GM19395 (cell line): ENCODE measurements around the gene TTC19.
A peak's percentile ranks its signal among the peaks of the same experiment; 100 is the strongest.

ENCODE experiments used
- ATAC-seq: cut with Tn5 transposase; IDR thresholded peaks from one replicate; pipeline ENCODE4 v1.9.1; 2021; ENCODE audit warnings: mild to moderate bottlenecking, moderate library complexity; ENCODE audit not compliant: unreplicated experiment

Gene TTC19, protein sequence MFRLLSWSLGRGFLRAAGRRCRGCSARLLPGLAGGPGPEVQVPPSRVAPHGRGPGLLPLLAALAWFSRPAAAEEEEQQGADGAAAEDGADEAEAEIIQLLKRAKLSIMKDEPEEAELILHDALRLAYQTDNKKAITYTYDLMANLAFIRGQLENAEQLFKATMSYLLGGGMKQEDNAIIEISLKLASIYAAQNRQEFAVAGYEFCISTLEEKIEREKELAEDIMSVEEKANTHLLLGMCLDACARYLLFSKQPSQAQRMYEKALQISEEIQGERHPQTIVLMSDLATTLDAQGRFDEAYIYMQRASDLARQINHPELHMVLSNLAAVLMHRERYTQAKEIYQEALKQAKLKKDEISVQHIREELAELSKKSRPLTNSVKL

GRCh38 chr17:15999141-15999973, at the start of gene TTC19, which contains the start of gene ZSWIM7:
TSS of gene TTC19 (plus strand) at chr17:15999824. CDS start at chr17:15999849, 25 bp downstream.
TSS of gene ZSWIM7 (minus strand) at chr17:15999704. CDS start at chr17:15999594, 110 bp downstream.
- ATAC-seq, result peak; percentile 93

DNA sequence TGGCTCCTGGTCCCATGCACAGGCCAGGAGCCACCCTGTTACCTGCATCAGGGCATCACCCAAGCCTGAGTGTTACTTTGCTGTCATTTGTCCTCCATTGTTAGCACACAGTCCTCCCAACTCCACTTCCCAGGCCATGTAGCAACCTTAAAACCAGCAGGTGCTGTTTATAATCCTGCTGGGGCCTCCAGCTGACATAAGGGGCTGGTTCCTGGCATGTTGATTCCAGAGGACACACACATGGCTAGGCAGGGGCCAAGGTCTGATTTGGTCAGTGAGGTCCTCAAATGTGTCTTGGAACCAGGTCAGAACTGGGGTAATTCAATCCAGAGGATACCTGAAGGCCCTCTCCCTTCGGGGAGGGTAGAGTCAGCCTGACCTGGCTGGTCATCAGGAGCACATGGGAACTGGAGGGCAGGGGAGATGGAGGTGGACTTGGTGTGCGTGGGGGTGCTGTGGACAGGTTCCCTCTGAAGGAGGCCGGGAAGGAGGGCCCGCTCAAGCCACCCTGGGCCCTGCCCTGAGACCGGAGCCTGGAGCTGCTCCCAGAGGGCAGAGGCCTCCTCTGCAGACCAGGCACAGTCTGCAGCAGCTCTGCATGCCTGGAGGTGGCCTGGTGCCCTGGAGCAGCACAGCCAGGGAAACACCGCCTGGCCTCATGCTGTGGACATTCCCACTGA, 48.1 kb upstream of the TTC19 start:
- no peak for ATAC-seq

- no peak for ATAC-seq
Observed at GRCh38 chr17:15952048-15952532, 47.5 kb upstream of the TTC19 start.

DNA sequence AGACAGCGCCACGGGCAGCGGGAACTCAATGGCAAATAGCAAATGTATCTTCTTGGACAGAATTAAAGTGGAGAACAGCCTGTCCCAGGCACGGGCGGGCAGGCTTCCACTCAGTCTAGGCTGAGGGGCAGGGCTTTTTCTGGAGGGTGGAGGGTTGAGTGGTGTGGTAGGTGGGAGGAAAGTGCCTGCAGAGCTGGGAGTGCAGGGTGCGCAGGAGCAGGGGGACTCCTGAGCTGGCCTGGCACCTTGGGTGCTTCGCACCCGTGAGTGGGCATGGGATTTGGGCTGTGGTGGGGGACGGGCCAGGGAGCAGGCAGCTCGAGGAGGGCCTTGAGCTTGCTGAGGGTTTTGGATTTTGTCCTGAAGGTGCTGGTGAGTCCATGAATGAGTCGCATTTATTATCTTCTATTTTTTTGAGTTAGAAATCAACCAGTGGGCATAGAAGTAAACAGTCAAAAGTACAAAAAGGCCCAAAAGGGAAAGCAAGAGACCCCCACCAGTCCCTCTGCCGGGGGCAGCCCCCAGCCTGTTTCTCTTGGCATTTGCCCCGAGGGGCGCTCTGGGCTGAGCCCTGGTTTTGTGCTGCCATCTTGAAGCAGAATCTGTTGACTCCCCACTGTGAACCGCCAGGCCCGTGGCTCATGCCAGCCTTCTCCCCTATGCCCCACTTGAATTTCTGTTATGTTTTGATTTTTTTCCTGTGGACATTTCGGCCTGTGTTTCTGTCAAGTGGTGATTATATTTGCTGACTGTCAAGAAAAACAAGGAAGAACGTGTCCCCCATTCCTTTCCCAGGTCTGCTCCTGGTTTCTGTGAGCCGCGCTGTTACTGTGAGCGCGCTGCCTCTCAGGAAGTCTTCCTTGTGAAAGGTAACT, 46.5 kb upstream of the TTC19 start:
- no peak for ATAC-seq

GRCh38 chr17:15954222-15954621, 45.4 kb upstream of the TTC19 start:
- ATAC-seq, result no peak

GRCh38 chr17:15955793-15956541, 43.7 kb upstream of the TTC19 start:
- no peak for ATAC-seq

DNA sequence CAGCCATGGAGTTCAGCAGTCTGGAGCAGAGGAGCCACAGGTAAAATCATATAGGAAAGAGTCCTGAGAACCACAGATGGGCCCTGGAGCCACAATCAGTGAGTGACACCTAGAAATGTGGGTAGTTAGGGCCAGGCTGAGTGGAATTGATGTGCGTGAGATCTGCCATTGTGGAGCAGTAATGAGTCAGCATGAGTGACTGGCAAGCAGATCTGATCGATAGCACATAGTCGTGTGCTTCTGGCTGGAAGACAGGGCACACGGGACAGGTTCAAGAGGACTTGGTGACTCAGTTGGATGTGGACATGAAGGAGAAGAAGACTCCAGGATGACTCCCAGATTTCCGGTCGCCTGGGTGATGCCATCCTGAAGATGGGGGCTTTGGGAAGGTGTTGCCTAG, 42.4 kb upstream of the TTC19 start:
- no peak for ATAC-seq

DNA sequence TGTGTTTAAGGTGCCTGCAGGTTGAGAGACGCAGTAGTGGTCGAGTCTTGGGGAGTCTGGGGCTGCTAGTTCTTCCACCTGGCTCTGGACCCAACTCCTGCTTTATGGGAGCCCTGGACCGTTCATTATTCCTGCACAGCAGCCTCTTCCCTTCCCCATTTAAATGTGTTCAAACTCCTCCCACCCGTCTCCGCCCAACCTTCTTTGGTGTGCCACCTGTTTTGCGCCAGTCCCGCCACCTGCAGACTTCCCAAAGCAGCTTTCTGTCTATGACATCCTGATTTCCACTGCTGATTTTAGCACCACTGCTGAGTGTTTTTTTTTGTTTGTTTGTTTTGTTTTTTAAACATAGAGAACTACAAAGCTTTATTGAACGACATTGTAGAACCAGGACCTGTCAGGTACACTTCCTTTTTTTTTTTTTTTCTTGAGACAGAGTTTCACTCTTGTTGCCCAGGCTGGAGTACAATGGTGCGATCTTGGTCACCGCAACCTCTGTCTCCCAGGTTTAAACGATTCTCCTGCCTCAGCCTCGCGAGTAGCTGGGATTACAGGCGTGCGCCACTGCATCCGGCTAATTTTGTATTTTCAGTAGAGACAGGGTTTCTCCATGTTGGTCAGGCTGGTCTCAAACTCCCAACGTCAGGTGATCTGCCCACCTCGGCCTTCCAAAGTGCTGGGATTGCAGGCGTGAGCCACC, 41.9 kb upstream of the TTC19 start:
- no peak for ATAC-seq

DNA sequence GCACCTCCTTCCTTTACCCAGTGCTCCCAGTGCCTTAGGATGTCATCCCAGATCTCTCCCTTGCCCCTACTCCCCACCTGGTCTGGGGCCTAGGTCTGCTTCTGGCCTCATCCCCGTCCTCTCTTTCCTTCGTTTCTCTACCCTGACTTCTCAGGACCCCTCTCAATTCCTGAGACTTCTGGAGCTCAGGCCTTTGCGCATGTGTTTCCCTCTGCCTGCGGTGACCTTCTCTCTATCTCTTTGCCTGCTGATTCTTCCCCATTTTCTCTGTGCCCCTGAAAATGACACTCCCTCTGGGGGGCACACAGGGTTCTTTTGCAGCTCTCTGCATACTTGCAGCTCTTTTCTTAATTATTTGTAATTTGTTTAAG, 41.2 kb upstream of the TTC19 start:
- ATAC-seq, result no peak

DNA sequence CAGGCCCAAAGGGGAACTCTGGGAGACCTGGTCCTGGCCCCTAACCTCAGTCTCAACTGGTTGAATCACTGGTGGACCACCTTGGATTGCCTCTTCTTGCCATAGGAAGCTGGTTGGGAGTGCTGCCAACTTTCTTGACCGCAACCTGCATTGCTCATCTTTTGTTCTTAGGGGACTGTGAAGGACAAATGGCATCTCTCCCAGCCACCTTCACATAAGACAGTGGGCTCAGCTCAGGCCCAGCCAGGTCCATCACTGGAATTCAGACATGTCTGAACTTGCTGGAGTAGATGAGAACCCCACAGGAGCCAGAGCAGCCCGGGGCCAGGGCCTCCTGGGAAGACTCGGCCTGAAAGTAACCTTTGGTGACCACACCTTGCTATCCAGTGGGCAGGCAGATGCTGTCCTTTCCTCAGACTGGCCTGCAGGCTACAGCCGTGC, 35.9 kb upstream of the TTC19 start:
- no peak for ATAC-seq

GRCh38 chr17:15965528-15965927, 34.1 kb upstream of the TTC19 start:
- ATAC-seq, result no peak

GRCh38 chr17:15966183-15966878, 33.3 kb upstream of the TTC19 start:
- ATAC-seq, result no peak

DNA sequence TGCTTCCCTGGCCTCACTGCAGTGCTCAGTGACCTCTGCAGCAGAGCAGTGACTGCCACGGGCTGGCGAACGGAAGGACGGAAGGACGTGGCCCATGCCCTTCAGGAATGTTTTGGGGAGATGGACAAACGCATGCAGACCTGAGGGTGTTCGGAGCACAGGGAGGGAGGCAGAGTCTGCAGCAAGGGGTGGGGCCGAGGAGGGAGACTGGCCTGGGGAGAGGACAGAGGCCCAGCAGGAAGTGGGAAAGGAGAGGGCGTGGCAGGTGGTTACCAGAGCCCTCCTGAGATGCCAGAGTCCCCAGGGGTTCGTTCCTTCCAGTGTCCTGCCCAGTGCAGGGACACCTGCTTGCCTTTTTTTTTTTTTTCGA, 32.8 kb upstream of the TTC19 start:
- no peak for ATAC-seq

DNA sequence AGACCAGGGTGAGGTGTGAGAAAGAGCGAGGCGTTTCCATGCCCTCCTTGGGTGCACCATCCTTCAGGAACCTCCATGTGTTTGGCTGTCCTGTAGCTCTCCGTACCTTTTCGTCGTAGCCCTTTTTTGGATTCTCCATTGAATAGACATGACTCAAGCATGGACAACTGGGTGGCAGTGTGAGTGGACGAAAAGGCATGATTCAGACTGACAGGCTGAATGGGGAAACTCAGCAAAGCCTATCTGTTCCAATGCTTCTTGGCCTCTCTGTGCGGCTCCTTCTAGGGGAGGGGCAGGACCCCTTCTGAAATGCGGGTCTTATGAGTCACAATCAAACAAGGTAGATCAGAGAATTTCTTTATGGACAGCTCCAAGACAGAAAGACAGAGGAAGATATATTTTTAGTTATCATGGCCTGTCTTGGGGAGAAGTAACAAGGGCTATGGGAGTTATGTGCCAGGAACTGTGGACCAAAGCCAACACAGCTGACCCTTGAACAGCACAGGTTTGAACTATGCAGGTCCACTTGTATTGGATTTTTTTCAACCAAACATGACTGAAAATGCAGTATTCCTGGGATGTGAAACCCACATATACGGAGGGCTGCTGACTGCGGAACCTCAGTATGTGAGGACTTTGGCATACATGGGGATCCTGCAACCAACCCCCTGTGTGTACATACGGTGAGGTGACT, 31.8 kb upstream of the TTC19 start:
- ATAC-seq, result no peak

GRCh38 chr17:15969463-15969862, 30.2 kb upstream of the TTC19 start:
- no peak for ATAC-seq

DNA sequence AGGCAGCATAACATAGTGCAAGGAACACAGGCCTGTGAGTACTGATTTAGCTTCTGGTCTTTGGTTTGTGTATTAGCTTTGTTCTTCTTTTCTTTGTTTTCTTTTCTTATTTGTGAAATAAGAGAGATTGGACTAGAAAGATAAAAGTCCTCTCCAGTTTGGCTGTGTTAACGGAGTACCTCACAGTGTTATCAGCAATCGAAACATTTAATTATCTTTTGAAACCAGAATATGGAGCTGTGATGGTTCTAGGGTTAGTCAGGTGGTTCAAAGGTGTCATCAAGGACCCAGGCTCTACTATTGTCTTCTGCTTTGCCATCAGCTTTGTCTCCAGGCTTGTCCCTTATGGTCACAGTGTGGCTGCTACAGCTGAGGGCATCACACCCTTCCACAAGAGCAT, 29.1 kb upstream of the TTC19 start:
- ATAC-seq, result no peak

DNA sequence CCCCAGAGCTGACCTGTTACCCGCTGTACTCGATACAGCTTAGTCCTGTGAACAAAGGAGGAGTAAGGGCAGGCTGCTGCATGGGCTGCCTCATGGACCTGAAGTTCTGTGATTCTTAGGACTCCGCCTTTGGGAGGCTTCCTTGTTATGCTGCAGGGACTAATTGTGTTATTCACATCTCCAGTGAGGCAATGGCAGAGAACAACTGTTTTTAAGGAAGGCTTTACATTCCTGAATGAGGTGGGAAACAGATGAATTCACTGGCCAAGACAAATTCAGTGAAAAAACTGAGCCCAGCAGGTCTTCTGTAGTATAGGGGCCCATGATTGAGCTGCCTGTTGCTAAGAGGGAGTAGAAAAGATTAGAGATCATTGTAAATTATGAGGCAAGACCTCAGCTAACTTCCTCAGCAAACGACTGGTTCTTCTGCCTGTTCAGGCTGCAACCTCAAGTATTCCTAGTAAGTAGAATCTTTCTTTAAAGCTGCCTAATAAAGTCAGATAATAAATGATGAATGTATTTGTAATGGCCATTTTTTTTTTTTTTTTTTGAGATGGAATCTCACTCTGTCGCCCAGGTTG, 28.4 kb upstream of the TTC19 start:
- ATAC-seq, result no peak

GRCh38 chr17:15971882-15972281, 27.7 kb upstream of the TTC19 start:
- no peak for ATAC-seq
